Esophagus squamous epithelium (tissue), 4 donors: ENCODE measurements around the gene MGAT1. TPM values are rescaled to one million over a fixed set of nuclear protein-coding genes. Genes with fewer than 3 reads are reported as not detected.

Experiments used
- total RNA-seq, 4 donors: library from RNA; depleted of rRNA; stranded (reverse); fragments of >200 nt; gene quantifications; one replicate each; pipeline ENCODE4 v1.1.0, GENCODE V29; 2016

MGAT1 gene
- total RNA-seq, 4 donors from 2014 or later: 62.6 to 163 (median 111) TPM

Other genes starting within 250 kb of the MGAT1 start
- 100 to 1,000 TPM in 1 of 4 donors, 1 to 10 TPM in 1, not detected in 2; 2.1 to 101 TPM for gene SCGB3A1, start 211.3 kb downstream of the MGAT1 start, total RNA-seq
- 10 to 100 TPM in 1 of 4 donors, 1 to 10 TPM in 2, under 1 TPM in 1; 0.97 to 13.5 (median 4.2) TPM for gene FLT4, start 153.2 kb downstream of the MGAT1 start, total RNA-seq
- gene OR2Y1, start 62.7 kb downstream of the MGAT1 start, total RNA-seq: not detected
- gene ZFP62, start 58.5 kb upstream of the MGAT1 start, total RNA-seq: 10 to 100 TPM in 3 of 4 donors, 1 to 10 TPM in 1; 8.9 to 32.6 (median 19.2) TPM
- gene BTNL8, start 96.4 kb upstream of the MGAT1 start, total RNA-seq: under 1 TPM in 1 of 4 donors, not detected in 3; 0.19 TPM
- not detected for gene BTNL3, start 186.0 kb upstream of the MGAT1 start, total RNA-seq
- gene BTNL9, start 237.5 kb upstream of the MGAT1 start, total RNA-seq: 10 to 100 TPM in 1 of 4 donors, 1 to 10 TPM in 2, under 1 TPM in 1; 0.75 to 27.7 (median 4.1) TPM